Thyroid gland (tissue), 4 donors: ENCODE results near the gene TIGD4.

Source experiments
- CTCF ChIP-seq, 6 experiments: fragments of 200-600 bp in 3 of 6; fragments of 450-650 bp in 3 of 6; sonication (generic) in 3 of 6; IDR thresholded peaks; one replicate each; pipeline ENCODE4 v1.5.1; 2016 to 2019; ENCODE audit warnings: antibody characterized with exemption in 6 of 6, mild to moderate bottlenecking in 2 of 6, inconsistent platforms in 1 of 6, moderate library complexity in 1 of 6
- POLR2A ChIP-seq, 2 donors: fragments of 450-650 bp; IDR thresholded peaks; one replicate each; pipeline ENCODE4 v1.6.1; 2017; ENCODE audit warnings: antibody characterized with exemption in 2 of 2, mild to moderate bottlenecking in 2 of 2, moderate library complexity in 1 of 2

- no peak for TF ChIP-seq CTCF (IDR thresholded peaks at IDR 0.05)
- TF ChIP-seq POLR2A (IDR thresholded peaks at IDR 0.05), result no peak
These were observed 45.0 kb upstream of the TIGD4 start for GRCh38 chr4:152824561-152824960.
